H1 (cell line): ENCODE measurements around the gene NOS3. TPM values are rescaled to one million over a fixed set of nuclear protein-coding genes. Genes with fewer than 3 reads are reported as not detected.

Source experiments
- HDAC2 ChIP-seq, 2 experiments: fragments of 300-600 bp in 1 of 2; sonication (generic) in 1 of 2; IDR thresholded peaks; 2 replicates each; pipeline ENCODE4 v1.6.1; 2011 to 2012; ENCODE audit warnings: low read depth in 2 of 2, low read length in 2 of 2, mild to moderate bottlenecking in 2 of 2, moderate library complexity in 2 of 2, borderline replicate concordance in 1 of 2, inconsistent platforms in 1 of 2
- polyA plus RNA-seq, 7 experiments: library from polyadenylated mRNA; depleted of rRNA in 3 of 7; stranded (reverse) in 5 of 7; unstranded in 2 of 7; fragments of >200 nt in 5 of 7; fragments of 200-250 nt in 2 of 7; gene quantifications; 1 replicate in 5 of 7; 2 replicates in 1 of 7; 4 replicates in 1 of 7; pipeline versions ENCODE4 v1.2.1 to v1.2.3, GENCODE V29; 2011 to 2013; ENCODE audit warnings: missing spikeins in 2 of 7, mixed read lengths in 2 of 7
- total RNA-seq: library from RNA; stranded (reverse); fragmentation: NEBNext Ultra II Directional; extraction: Animal tissue kit (Norgen Biotek cat#: 25700); gene quantifications from 2 replicates; pipeline ENCODE4 v1.2.1, GENCODE V29; 2021

NOS3 gene
- total and polyA plus RNA-seq, 2 of the 8 experiments (the other 6 are each of a cell fraction or from before 2014, with no cell fraction given) = 4.4 to 16.2 TPM

DNA sequence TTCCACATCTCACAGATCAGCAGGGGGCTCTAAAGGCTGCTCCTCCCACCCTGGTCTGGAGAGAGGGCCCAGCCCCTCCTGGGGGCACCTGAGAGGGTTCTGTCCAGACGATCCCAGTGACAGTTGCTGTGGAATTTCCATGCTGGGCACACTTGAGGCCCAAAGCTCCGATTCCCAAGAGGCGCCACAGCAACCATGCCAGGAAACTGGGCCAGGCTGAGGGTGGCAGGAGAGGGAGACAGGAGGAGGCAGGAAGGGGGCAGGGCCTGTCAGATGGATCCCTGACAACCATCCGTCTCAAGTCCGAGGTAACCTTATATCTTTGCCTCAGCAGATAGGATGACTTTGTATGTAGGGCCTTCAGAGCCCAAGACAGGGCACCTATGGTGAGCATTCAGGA, 4.3 kb upstream of the NOS3 start (continued):
- TF ChIP-seq HDAC2 (IDR thresholded peaks at IDR 0.05; ENCODE audit: borderline replicate concordance in 1 of 2, low read depth in 2 of 2, low read length in 2 of 2) = no peak
